GM13976 (cell line): Measurements from ENCODE around the gene ANKMY2.

Experiments
- DNase-seq: peaks from one replicate; pipeline ENCODE4 v3.0.0; 2012; ENCODE audit warnings: low spot score
- in situ Hi-C: fragments of 300-500 bp; cut with MboI; formaldehyde crosslinking; loops from one replicate; pipeline ENCODE4 v1.12.0; 2022; ENCODE audit warnings: low sequenced_read_pairs, mixed read lengths, inconsistent platforms; ENCODE audit not compliant: unreplicated experiment
- TF ChIP-seq, protein P1 (sequence below): IDR thresholded peaks from 2 replicates; pipeline ENCODE4 v1.5.1; 2012; ENCODE audit warnings: borderline replicate concordance, mild to moderate bottlenecking; ENCODE audit not compliant: insufficient read depth; ENCODE audit errors: extremely low read depth, missing control alignments, control extremely low read depth

The ANKMY2 gene

DNA sequence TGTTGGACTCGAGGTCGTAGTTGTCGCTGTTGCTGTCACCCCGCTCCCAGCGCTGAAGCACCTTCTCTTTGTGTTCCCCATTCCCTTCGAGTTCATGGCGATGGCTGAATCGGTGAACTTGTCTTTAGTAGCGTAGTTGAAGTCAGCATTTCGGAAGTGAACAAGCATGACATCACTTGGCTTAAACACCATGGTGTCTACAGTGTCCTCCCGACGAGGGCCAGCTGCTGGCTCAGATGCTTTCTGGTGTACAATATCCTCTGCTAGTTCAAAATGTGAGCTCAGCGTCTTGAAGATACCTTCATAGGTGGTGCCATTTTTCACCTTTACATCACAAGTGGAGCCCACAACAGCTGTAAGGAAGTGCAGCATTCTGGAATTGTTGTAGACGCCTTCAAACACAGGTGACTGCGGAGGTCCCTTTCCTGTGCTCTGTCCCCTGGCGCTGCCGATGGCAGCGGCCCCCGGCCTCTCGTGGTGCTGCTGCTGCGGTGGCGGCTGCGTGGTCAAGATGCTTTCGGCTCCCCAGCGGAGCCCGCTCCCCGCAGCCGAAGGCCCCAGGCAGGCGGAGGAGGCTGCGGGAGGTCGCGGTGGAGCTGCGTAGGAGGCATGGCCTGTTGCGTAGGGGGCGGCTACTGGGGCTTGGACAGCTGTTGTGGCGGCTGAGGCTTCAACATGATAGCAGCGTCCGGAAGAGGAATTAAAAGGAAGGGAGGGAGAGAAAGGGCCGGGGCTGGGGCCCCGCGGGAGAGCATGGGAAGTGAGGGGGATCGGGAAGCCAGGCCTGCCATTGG, 59.3 kb downstream of the ANKMY2 start:
- no peak for DNase-seq
- in situ Hi-C loops = no loop called here
- TF ChIP-seq, protein P1, sequence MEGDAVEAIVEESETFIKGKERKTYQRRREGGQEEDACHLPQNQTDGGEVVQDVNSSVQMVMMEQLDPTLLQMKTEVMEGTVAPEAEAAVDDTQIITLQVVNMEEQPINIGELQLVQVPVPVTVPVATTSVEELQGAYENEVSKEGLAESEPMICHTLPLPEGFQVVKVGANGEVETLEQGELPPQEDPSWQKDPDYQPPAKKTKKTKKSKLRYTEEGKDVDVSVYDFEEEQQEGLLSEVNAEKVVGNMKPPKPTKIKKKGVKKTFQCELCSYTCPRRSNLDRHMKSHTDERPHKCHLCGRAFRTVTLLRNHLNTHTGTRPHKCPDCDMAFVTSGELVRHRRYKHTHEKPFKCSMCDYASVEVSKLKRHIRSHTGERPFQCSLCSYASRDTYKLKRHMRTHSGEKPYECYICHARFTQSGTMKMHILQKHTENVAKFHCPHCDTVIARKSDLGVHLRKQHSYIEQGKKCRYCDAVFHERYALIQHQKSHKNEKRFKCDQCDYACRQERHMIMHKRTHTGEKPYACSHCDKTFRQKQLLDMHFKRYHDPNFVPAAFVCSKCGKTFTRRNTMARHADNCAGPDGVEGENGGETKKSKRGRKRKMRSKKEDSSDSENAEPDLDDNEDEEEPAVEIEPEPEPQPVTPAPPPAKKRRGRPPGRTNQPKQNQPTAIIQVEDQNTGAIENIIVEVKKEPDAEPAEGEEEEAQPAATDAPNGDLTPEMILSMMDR = no peak

- TF ChIP-seq, protein P1 = no peak
- DNase-seq = no peak
- in situ Hi-C loops = no loop called here
These were observed 60.0 kb downstream of the ANKMY2 start for GRCh38 chr7:16585540-16585939.

DNA sequence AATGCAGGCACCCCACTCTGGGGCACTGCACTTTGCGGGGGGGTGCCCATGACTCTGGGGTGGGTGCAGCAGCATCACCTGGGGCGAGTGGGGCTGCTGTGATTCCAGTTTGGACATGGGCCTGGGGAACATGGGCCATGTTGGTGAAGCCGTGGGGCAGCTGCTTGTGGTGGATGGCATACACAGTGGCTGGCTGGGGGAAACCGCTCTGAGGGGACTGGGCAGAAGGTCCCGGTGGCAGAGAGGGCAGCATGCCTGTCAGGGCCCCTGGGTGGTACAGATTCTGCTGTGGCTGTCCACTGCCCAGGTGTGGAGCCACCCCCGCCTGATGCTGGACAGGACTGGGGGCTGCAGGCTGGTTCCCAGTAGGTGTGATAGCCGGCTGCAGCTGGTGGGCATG, 61.7 kb downstream of the ANKMY2 start:
- in situ Hi-C loops = no loop called here

DNA sequence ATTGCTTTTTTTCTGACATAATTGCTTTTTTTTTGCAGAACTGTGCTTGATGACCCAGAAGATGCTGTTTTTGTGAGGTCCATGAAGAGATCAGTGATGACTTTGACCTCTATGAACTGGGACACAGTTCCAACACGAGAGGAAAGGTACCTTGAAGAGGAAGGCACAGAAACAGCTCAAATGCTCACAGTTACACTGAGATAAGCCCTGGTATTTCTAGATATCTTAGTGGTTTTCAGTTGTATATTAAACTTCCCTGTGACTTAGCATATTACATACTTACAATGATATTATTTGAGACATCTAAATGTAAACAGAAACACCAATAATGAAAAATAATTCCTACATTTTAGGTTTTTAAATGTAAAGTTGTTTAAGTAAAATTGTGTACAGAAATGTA, 64.3 kb downstream of the ANKMY2 start:
- DNase-seq = no peak
- in situ Hi-C loops = no loop called here
- TF ChIP-seq, protein P1 = no peak

More for the DNA sequence above, 61.7 kb downstream of the ANKMY2 start:
- no peak for DNase-seq
- TF ChIP-seq, protein P1 = no peak

DNA sequence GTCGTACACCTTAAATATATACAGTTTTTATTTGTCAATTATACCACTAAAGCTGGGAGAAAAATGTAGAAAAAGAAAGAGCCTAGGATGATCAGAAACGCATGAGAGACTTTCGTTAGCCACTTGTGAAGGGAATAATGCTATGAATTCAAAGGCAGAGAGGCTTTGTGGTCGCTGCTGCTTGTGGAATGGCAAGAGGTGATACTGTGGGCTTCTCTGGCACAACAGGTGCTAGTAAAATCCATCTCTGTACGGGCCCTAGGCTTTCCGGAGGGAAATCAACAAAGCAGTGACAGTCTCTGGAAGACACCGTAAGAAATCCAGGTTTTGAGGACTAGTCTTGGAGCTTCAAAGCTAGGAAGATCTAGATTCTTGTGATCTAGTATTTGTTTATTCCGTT, 66.3 kb downstream of the ANKMY2 start:
- TF ChIP-seq, protein P1 = no peak
- no peak for DNase-seq
- in situ Hi-C loops = no loop called here

GRCh38 chr7:16571941-16572340, 73.6 kb downstream of the ANKMY2 start:
- in situ Hi-C loops = loop anchor here (25.0 kb wide), 1 partner anchor 485 kb away; no protein-coding TSS in a partner anchor
- TF ChIP-seq, protein P1 = no peak
- no peak for DNase-seq
